KOPT-K1 (cell line): Measurements from ENCODE around the gene TERB2.
A peak's percentile ranks its signal among the peaks of the same experiment; 100 is the strongest.
"Not testable (repeated sequence)": the region's sequence is repeated elsewhere in the genome, so short reads cannot be mapped to it uniquely, and the experiment has no call there.

ENCODE experiments used
- H3K27ac ChIP-seq: fragments of 200-600 bp; sonication (generic); 2 replicates; pipeline ENCODE4 v1.5.1; 2016; ENCODE audit warnings: antibody characterized with exemption, mild to moderate bottlenecking, low read depth, low read length; ENCODE audit not compliant: poor library complexity, severe bottlenecking
- H3K36me3 ChIP-seq: fragments of 200-600 bp; sonication (generic); 2 replicates; pipeline ENCODE4 v1.5.1; 2017; ENCODE audit warnings: antibody characterized with exemption, mild to moderate bottlenecking, low read length, moderate library complexity; ENCODE audit not compliant: insufficient read depth
- H3K9me3 ChIP-seq: fragments of 200-600 bp; sonication (generic); 2 replicates; pipeline ENCODE4 v1.5.1; 2017; ENCODE audit warnings: antibody characterized with exemption, low read length, mild to moderate bottlenecking; ENCODE audit not compliant: insufficient read depth, poor library complexity, severe bottlenecking

TERB2 gene

GRCh38 chr15:45022871-45023658 is 66.6 kb downstream of the TERB2 start, which contains the start of gene SORD:
TSS of gene SORD (plus strand) at chr15:45023195. CDS start at chr15:45023284, 89 bp downstream.
- Histone ChIP-seq H3K9me3 (no peaks in the 10 kb centered on the region), H3K27ac (peak within 1 kb of the TSS; percentile 60), H3K36me3 (peaks cover 12% of the 10 kb centered on the region)

GRCh38 chr15:45023659-45024225 is 67.3 kb downstream of the TERB2 start:
- peaks cover 17% of the 10 kb centered on the region for H3K36me3 ChIP-seq
- peak overlapping the region; percentile 60 for H3K27ac ChIP-seq
- peaks cover under 1% of the 10 kb centered on the region for H3K9me3 ChIP-seq

GRCh38 chr15:45024649-45025048 is 68.2 kb downstream of the TERB2 start:
- H3K36me3 ChIP-seq = peaks cover 26% of the 10 kb centered on the region
- H3K27ac ChIP-seq, H3K9me3 ChIP-seq: not testable (repeated sequence)

DNA sequence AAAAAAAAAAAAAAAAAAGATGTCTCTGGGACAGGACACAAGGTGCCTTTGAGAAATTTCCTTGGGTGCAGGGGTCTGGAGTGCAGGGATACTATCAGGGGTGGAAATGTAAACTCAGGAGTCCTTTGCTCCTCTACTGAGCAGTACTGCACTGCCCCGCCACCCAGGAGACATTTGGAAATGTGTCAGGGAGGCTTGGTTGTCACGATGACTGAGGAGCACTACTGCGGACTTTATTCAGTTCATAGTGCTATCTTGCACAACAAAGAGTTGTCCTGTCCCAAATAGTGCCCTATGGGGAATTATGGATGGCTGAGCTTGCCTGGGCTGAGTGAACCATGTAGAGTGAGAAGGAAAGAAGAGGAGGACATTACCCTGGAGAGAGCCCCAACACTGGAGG is 69.1 kb downstream of the TERB2 start:
- H3K27ac ChIP-seq = peak overlapping the region; percentile 25
- H3K9me3 ChIP-seq = peaks cover 13% of the 10 kb centered on the region
- H3K36me3 ChIP-seq = peaks cover 35% of the 10 kb centered on the region

DNA sequence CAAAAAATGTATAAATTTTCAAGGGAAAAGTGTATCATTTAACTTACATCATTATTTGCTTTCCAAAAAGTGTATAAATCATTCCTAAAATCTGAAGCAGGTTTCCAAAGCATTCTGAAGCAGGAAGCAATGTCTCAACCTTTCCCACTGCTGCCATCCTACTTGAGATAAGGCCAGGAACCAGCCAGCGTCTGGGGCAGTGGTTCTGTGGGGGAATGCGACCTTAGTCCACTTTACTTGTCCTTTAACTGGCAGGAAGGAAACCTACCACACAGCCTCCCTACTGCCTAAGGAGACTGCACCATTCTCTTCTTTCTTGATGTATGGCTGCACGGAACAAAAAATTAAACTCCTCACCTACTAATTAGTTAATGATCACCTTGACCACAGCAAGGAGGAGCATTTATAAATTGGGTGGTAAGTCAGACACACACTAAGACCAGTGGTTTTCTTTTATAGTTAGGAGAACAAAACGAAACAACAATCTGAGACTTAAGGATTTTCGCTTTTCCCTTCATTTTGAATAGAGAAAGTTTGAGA is 70.2 kb downstream of the TERB2 start:
- peaks cover 42% of the 10 kb centered on the region for H3K36me3 ChIP-seq
- H3K27ac ChIP-seq = peak overlapping the region; percentile 9
- H3K9me3 ChIP-seq = peaks cover 13% of the 10 kb centered on the region

DNA sequence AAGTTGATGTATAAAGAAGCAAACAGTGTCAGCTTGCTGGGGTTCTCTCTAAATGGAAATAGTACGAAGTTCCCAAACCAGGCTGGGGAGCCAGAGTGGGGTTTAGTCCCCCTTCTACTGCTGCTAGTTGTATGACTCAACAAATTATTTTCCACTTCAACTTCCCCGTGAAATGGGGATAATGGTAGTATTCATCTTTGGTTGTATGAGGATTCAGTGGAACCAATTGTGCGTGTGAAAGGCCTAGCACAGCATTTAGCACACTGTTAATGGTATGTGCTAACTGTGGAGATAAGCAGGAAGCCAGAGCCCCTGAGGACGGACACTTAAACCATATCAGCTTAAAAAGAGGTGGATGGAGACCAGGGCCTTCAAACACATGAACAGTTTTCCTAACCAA is 70.7 kb downstream of the TERB2 start:
- H3K9me3 ChIP-seq = peaks cover 13% of the 10 kb centered on the region
- peaks cover 42% of the 10 kb centered on the region for H3K36me3 ChIP-seq
- H3K27ac ChIP-seq = no peak overlapping the region
